ENCODE measurements around the gene RANBP2. TPM values are rescaled to one million over a fixed set of nuclear protein-coding genes. Genes with fewer than 3 reads are reported as not detected.
"Not testable (repeated sequence)": the region's sequence is repeated elsewhere in the genome, so short reads cannot be mapped to it uniquely, and the experiment has no call there.

Gene RANBP2
- total RNA-seq, result 52.8 and 58.6 TPM in 2 replicates
- long read RNA-seq, partial matches to known transcripts, result 75 of 88 reads
- long read RNA-seq, other reads (novel, unspliced or antisense), result 13 of 88 reads

- H3K9me3 Mint-ChIP-seq (ENCODE audit: unreplicated experiment), result no peaks in the 10 kb centered on the region
- H3K36me3 Mint-ChIP-seq (ENCODE audit: unreplicated experiment), result no peaks in the 10 kb centered on the region
- H3K27me3 Mint-ChIP-seq (ENCODE audit: unreplicated experiment), result no peaks in the 10 kb centered on the region
Observed at GRCh38 chr2:108719149-108720044, at the start of gene RANBP2. Gene RANBP2 (plus strand): TSS chr2:108719482. CDS start chr2:108719607, 125 bp downstream.

GRCh38 chr2:108670282-108670681 is 49.0 kb upstream of the RANBP2 start:
- H3K36me3 Mint-ChIP-seq (ENCODE audit: unreplicated experiment); H3K4me1 Mint-ChIP-seq (ENCODE audit: unreplicated experiment); H3K27ac Mint-ChIP-seq (ENCODE audit: unreplicated experiment); DNase-seq (ENCODE audit: extremely low spot score, unreplicated experiment); H3K9me3 Mint-ChIP-seq (ENCODE audit: unreplicated experiment); H3K4me3 Mint-ChIP-seq (ENCODE audit: unreplicated experiment); H3K27me3 Mint-ChIP-seq (ENCODE audit: unreplicated experiment): not testable (repeated sequence)

More at GRCh38 chr2:108719149-108720044, at the start of gene RANBP2:
- TF ChIP-seq CTCF (IDR thresholded peaks at IDR 0.05), result no peak
- peak within 1 kb of the TSS; percentile 83 for H3K4me3 Mint-ChIP-seq (ENCODE audit: unreplicated experiment)
- peak within 1 kb of the TSS; percentile 96 for H3K27ac Mint-ChIP-seq (ENCODE audit: unreplicated experiment)
- peak; percentile 97 for DNase-seq (ENCODE audit: extremely low spot score, unreplicated experiment)
- H3K4me1 Mint-ChIP-seq (ENCODE audit: unreplicated experiment), result peaks cover 20% of the 10 kb centered on the region

- not testable (repeated sequence) for H3K9me3 Mint-ChIP-seq (ENCODE audit: unreplicated experiment); H3K36me3 Mint-ChIP-seq (ENCODE audit: unreplicated experiment); H3K27me3 Mint-ChIP-seq (ENCODE audit: unreplicated experiment); H3K27ac Mint-ChIP-seq (ENCODE audit: unreplicated experiment); DNase-seq (ENCODE audit: extremely low spot score, unreplicated experiment); H3K4me1 Mint-ChIP-seq (ENCODE audit: unreplicated experiment); H3K4me3 Mint-ChIP-seq (ENCODE audit: unreplicated experiment)
Observed at GRCh38 chr2:108672200-108672805, 47.0 kb upstream of the RANBP2 start.

- not testable (repeated sequence) for H3K9me3 Mint-ChIP-seq (ENCODE audit: unreplicated experiment); H3K27me3 Mint-ChIP-seq (ENCODE audit: unreplicated experiment); DNase-seq (ENCODE audit: extremely low spot score, unreplicated experiment)
Observed at GRCh38 chr2:108676522-108676921, 42.8 kb upstream of the RANBP2 start.

GRCh38 chr2:108677239-108677744 is 42.0 kb upstream of the RANBP2 start:
- peaks cover 22% of the 10 kb centered on the region for H3K4me1 Mint-ChIP-seq (ENCODE audit: unreplicated experiment)
- H3K36me3 Mint-ChIP-seq (ENCODE audit: unreplicated experiment), result peaks cover 15% of the 10 kb centered on the region
- peak overlapping the region; percentile 34 for H3K27ac Mint-ChIP-seq (ENCODE audit: unreplicated experiment)
- H3K9me3 Mint-ChIP-seq (ENCODE audit: unreplicated experiment); H3K4me3 Mint-ChIP-seq (ENCODE audit: unreplicated experiment); DNase-seq (ENCODE audit: extremely low spot score, unreplicated experiment); H3K27me3 Mint-ChIP-seq (ENCODE audit: unreplicated experiment): not testable (repeated sequence)

More at GRCh38 chr2:108676522-108676921, 42.8 kb upstream of the RANBP2 start:
- H3K27ac Mint-ChIP-seq (ENCODE audit: unreplicated experiment); H3K4me3 Mint-ChIP-seq (ENCODE audit: unreplicated experiment): not testable (repeated sequence)
- peaks cover 22% of the 10 kb centered on the region for H3K4me1 Mint-ChIP-seq (ENCODE audit: unreplicated experiment)
- peaks cover 14% of the 10 kb centered on the region for H3K36me3 Mint-ChIP-seq (ENCODE audit: unreplicated experiment)

- not testable (repeated sequence) for H3K4me3 Mint-ChIP-seq (ENCODE audit: unreplicated experiment); H3K9me3 Mint-ChIP-seq (ENCODE audit: unreplicated experiment); H3K27me3 Mint-ChIP-seq (ENCODE audit: unreplicated experiment); DNase-seq (ENCODE audit: extremely low spot score, unreplicated experiment)
- Mint-ChIP-seq H3K4me1 (ENCODE audit: unreplicated experiment) (peaks cover 22% of the 10 kb centered on the region), H3K36me3 (ENCODE audit: unreplicated experiment) (peaks cover 13% of the 10 kb centered on the region), H3K27ac (ENCODE audit: unreplicated experiment) (peak overlapping the region; percentile 76)
Observed at GRCh38 chr2:108678198-108678651, 41.1 kb upstream of the RANBP2 start.

- Mint-ChIP-seq H3K36me3 (ENCODE audit: unreplicated experiment) (peaks cover 18% of the 10 kb centered on the region), H3K4me1 (ENCODE audit: unreplicated experiment) (peaks cover 22% of the 10 kb centered on the region)
- H3K4me3 Mint-ChIP-seq (ENCODE audit: unreplicated experiment); H3K27me3 Mint-ChIP-seq (ENCODE audit: unreplicated experiment); H3K9me3 Mint-ChIP-seq (ENCODE audit: unreplicated experiment); DNase-seq (ENCODE audit: extremely low spot score, unreplicated experiment); H3K27ac Mint-ChIP-seq (ENCODE audit: unreplicated experiment): not testable (repeated sequence)
Observed at GRCh38 chr2:108680805-108681204, 38.5 kb upstream of the RANBP2 start.

- not testable (repeated sequence) for H3K9me3 Mint-ChIP-seq (ENCODE audit: unreplicated experiment); H3K4me1 Mint-ChIP-seq (ENCODE audit: unreplicated experiment); H3K27me3 Mint-ChIP-seq (ENCODE audit: unreplicated experiment); H3K36me3 Mint-ChIP-seq (ENCODE audit: unreplicated experiment); DNase-seq (ENCODE audit: extremely low spot score, unreplicated experiment); H3K27ac Mint-ChIP-seq (ENCODE audit: unreplicated experiment); H3K4me3 Mint-ChIP-seq (ENCODE audit: unreplicated experiment)
Observed at GRCh38 chr2:108688818-108689756, 30.2 kb upstream of the RANBP2 start.

Measured in osteocyte (in vitro differentiated cells).